Measurements from ENCODE around the gene ONECUT1. TPM values are rescaled to one million over a fixed set of nuclear protein-coding genes. Genes with fewer than 3 reads are reported as not detected.

The ONECUT1 gene
- total and polyA plus RNA-seq, 7 donors, result 0.36 TPM; not detected in 6

GRCh38 chr15:52745326-52746161, 44.6 kb downstream of the ONECUT1 start:
- no peak overlapping the region for H3K27ac ChIP-seq
- no peak for DNase-seq
- H3K27me3 ChIP-seq, result peaks cover 0 to 27% (median 0%) of the 10 kb centered on the region in 3 donors
- no peak overlapping the region for H3K4me3 ChIP-seq
- no peaks in the 10 kb centered on the region for H3K4me1 ChIP-seq
- 77 to 83% methylated on average over 12 of the region's 12 CpGs for WGBS, 2 donors
- TF ChIP-seq EP300 (IDR thresholded peaks at IDR 0.05) (no peak), POLR2AphosphoS5 (IDR thresholded peaks at IDR 0.05) (no peak), POLR2A (IDR thresholded peaks at IDR 0.05) (no peak), CTCF (IDR thresholded peaks at IDR 0.05) (no peak)
- H3K9me3 ChIP-seq, result no peaks in the 10 kb centered on the region
- intact Hi-C loops (cut with DNase I), result no loop called here
- H3K36me3 ChIP-seq, result no peaks in the 10 kb centered on the region

GRCh38 chr15:52738311-52738710, 51.8 kb downstream of the ONECUT1 start:
- no peak for DNase-seq
- Histone ChIP-seq H3K36me3 (no peaks in the 10 kb centered on the region), H3K27me3 (no peaks in the 10 kb centered on the region), H3K27ac (no peak overlapping the region), H3K9me3 (no peaks in the 10 kb centered on the region), H3K4me3 (no peak overlapping the region), H3K4me1 (peaks cover 0 to 4% (median 0%) of the 10 kb centered on the region in 4 donors)
- no peak for TF ChIP-seq EP300 (IDR thresholded peaks at IDR 0.05)
- no peak for TF ChIP-seq POLR2AphosphoS5 (IDR thresholded peaks at IDR 0.05)
- no peak for TF ChIP-seq CTCF (IDR thresholded peaks at IDR 0.05)
- no peak for TF ChIP-seq POLR2A (IDR thresholded peaks at IDR 0.05)
- intact Hi-C loops (cut with DNase I), result loop anchor here (10.0 kb wide), 1 partner anchor 124 kb away; no protein-coding TSS in a partner anchor
- WGBS, 2 donors, result 91% methylated on average over 4 of the region's 4 CpGs

- no peak overlapping the region for H3K4me3 ChIP-seq
- H3K36me3 ChIP-seq, result no peaks in the 10 kb centered on the region
- DNase-seq, result no peak
- H3K4me1 ChIP-seq, result peaks cover 0 to 4% (median 0%) of the 10 kb centered on the region in 4 donors
- no peaks in the 10 kb centered on the region for H3K9me3 ChIP-seq
- WGBS, 2 donors, result 71 to 81% methylated on average over 3 of the region's 3 CpGs
- TF ChIP-seq CTCF (IDR thresholded peaks at IDR 0.05) (no peak), EP300 (IDR thresholded peaks at IDR 0.05) (no peak), POLR2AphosphoS5 (IDR thresholded peaks at IDR 0.05) (no peak), POLR2A (IDR thresholded peaks at IDR 0.05) (no peak)
- no peaks in the 10 kb centered on the region for H3K27me3 ChIP-seq
- intact Hi-C loops (cut with DNase I), result loop anchor here (10.0 kb wide), 1 partner anchor 123 kb away; no protein-coding TSS in a partner anchor
- H3K27ac ChIP-seq, result no peak overlapping the region
Measured at GRCh38 chr15:52737720-52738119, 52.4 kb downstream of the ONECUT1 start.

GRCh38 chr15:52735231-52736089, 54.7 kb downstream of the ONECUT1 start:
- peaks cover 0 to 4% (median 0%) of the 10 kb centered on the region in 4 donors for H3K4me1 ChIP-seq
- H3K4me3 ChIP-seq, result no peak overlapping the region
- no peak overlapping the region for H3K27ac ChIP-seq
- no peaks in the 10 kb centered on the region for H3K9me3 ChIP-seq
- intact Hi-C loops (cut with DNase I), result loop anchor here (1.0 to 10.0 kb wide), 2 partner anchors 121 to 479 kb away; no protein-coding TSS in a partner anchor
- H3K27me3 ChIP-seq, result no peaks in the 10 kb centered on the region
- WGBS, 2 donors, result 57 to 62% methylated on average over 4 of the region's 4 CpGs
- H3K36me3 ChIP-seq, result no peaks in the 10 kb centered on the region
- DNase-seq, result peak; percentile 66
- no peak for TF ChIP-seq POLR2AphosphoS5 (IDR thresholded peaks at IDR 0.05)
- TF ChIP-seq CTCF (IDR thresholded peaks at IDR 0.05), result peak; percentile 81 to 85 (median 83)

All from sigmoid colon (tissue), 7 donors.